GM23338 (cell line): ENCODE results near the gene SPAG7. TPM values are rescaled to one million over a fixed set of nuclear protein-coding genes. Genes with fewer than 3 reads are reported as not detected.

Experiments used
- ATAC-seq: fragments of 200-7000 bp; cut with Tn5 transposase; 3 replicates; pipeline ENCODE4 v1.9.1; 2020
- DNase-seq: peaks from one replicate; pipeline ENCODE4 v3.0.0-alpha.2; 2015; ENCODE audit warnings: low spot score
- H2AFZ ChIP-seq: fragments of 200-600 bp; sonication (generic); 2 replicates; pipeline ENCODE4 v1.8.0; 2016; ENCODE audit warnings: antibody characterized with exemption, mild to moderate bottlenecking, moderate library complexity
- H3F3A ChIP-seq: fragments of 200-600 bp; sonication (generic); replicated peaks from 2 replicates; pipeline ENCODE4 v1.8.0; 2017; ENCODE audit warnings: antibody characterized with exemption, mixed run types, low read depth
- H3K27ac ChIP-seq: fragments of 200-600 bp; sonication (generic); 2 replicates; pipeline ENCODE4 v1.6.1; 2016; ENCODE audit warnings: low read depth
- H3K27me3 ChIP-seq: fragments of 200-600 bp; sonication (generic); 2 replicates; pipeline ENCODE4 v1.8.0; 2016; ENCODE audit warnings: mild to moderate bottlenecking, mixed run types, moderate library complexity; ENCODE audit not compliant: insufficient read depth
- H3K36me3 ChIP-seq: fragments of 200-600 bp; sonication (generic); 2 replicates; pipeline ENCODE4 v1.8.0; 2016; ENCODE audit warnings: mild to moderate bottlenecking; ENCODE audit not compliant: insufficient read depth
- H3K4me1 ChIP-seq: fragments of 200-600 bp; sonication (generic); 2 replicates; pipeline ENCODE4 v1.8.0; 2016; ENCODE audit warnings: mild to moderate bottlenecking, moderate library complexity; ENCODE audit not compliant: insufficient read depth
- H3K4me2 ChIP-seq: fragments of 200-600 bp; sonication (generic); 2 replicates; pipeline ENCODE4 v1.7.1; 2017; ENCODE audit warnings: mixed run types
- H3K4me3 ChIP-seq: fragments of 200-600 bp; sonication (generic); 2 replicates; pipeline ENCODE4 v1.6.1; 2016; ENCODE audit warnings: mixed run types
- H3K79me2 ChIP-seq: fragments of 200-600 bp; sonication (generic); replicated peaks from 2 replicates; pipeline ENCODE4 v1.8.0; 2017; ENCODE audit warnings: mild to moderate bottlenecking; ENCODE audit not compliant: insufficient read depth
- H3K9me2 ChIP-seq: fragments of 200-600 bp; sonication (generic); 2 replicates; pipeline ENCODE4 v1.8.0; 2017; ENCODE audit not compliant: insufficient read depth
- H4K20me1 ChIP-seq: fragments of 200-600 bp; sonication (generic); replicated peaks from 2 replicates; pipeline ENCODE4 v1.8.0; 2017; ENCODE audit warnings: mild to moderate bottlenecking; ENCODE audit not compliant: insufficient read depth
- H3K27ac Mint-ChIP-seq: 2 replicates; pipeline ENCODE4 v1.8.0; 2020; ENCODE audit warnings: inconsistent platforms, mild to moderate bottlenecking, moderate library complexity, mixed read lengths
- H3K27me3 Mint-ChIP-seq: 3 replicates; pipeline ENCODE4 v1.8.0; 2022; ENCODE audit warnings: low read depth, mild to moderate bottlenecking, moderate library complexity, mixed read lengths, inconsistent platforms; ENCODE audit not compliant: insufficient read depth, poor library complexity
- H3K36me3 Mint-ChIP-seq: 3 replicates; pipeline ENCODE4 v1.8.0; 2021; ENCODE audit warnings: low read depth, mild to moderate bottlenecking, inconsistent platforms, moderate library complexity, mixed read lengths
- H3K4me1 Mint-ChIP-seq: 3 replicates; pipeline ENCODE4 v1.8.0; 2020; ENCODE audit warnings: mild to moderate bottlenecking, inconsistent platforms, mixed read lengths
- H3K4me3 Mint-ChIP-seq: 3 replicates; pipeline ENCODE4 v1.8.0; 2021; ENCODE audit warnings: moderate library complexity, mild to moderate bottlenecking, inconsistent platforms, mixed read lengths
- H3K9me3 Mint-ChIP-seq: 3 replicates; pipeline ENCODE4 v1.8.0; 2020; ENCODE audit warnings: moderate library complexity, mild to moderate bottlenecking, inconsistent platforms, mixed read lengths
- CREB1 ChIP-seq: fragments of 250-450 bp; sonication (Bioruptor Pico); IDR thresholded peaks from 2 replicates; pipeline ENCODE4 v1.5.0; 2020; ENCODE audit warnings: low read depth, mild to moderate bottlenecking, moderate library complexity
- CTCF ChIP-seq, 2 experiments: fragments of 200-600 bp in 1 of 2; sonication (generic) in 1 of 2; conservative IDR thresholded peaks; 2 replicates each; pipeline versions ENCODE4 v1.5.1 to v1.6.1; 2016 to 2017; ENCODE audit warnings: antibody characterized with exemption in 2 of 2, low read depth in 2 of 2, mild to moderate bottlenecking in 2 of 2, moderate library complexity in 1 of 2
- ETS1 ChIP-seq: IDR thresholded peaks from 2 replicates; pipeline ENCODE4 v1.6.1; 2016; ENCODE audit warnings: antibody characterized with exemption
- EZH2 ChIP-seq: fragments of 200-600 bp; sonication (generic); IDR thresholded peaks from one replicate; pipeline ENCODE4 v1.8.0; 2017; ENCODE audit warnings: antibody characterized with exemption, mild to moderate bottlenecking, low read depth; ENCODE audit not compliant: unreplicated experiment
- EZH2phosphoT487 ChIP-seq: fragments of 200-600 bp; sonication (generic); IDR thresholded peaks from one replicate; pipeline ENCODE4 v1.8.1; 2018; ENCODE audit warnings: antibody characterized with exemption; ENCODE audit not compliant: unreplicated experiment
- JUNB ChIP-seq: IDR thresholded peaks from one replicate; pipeline ENCODE4 v1.6.1; 2016; ENCODE audit warnings: antibody characterized with exemption; ENCODE audit not compliant: unreplicated experiment
- NANOG ChIP-seq: IDR thresholded peaks from 2 replicates; pipeline ENCODE4 v1.6.1; 2016; ENCODE audit warnings: antibody characterized with exemption, borderline replicate concordance
- POLR2AphosphoS5 ChIP-seq: IDR thresholded peaks from 2 replicates; pipeline ENCODE4 v1.6.1; 2016; ENCODE audit warnings: antibody characterized with exemption, low read depth
- REST ChIP-seq: IDR thresholded peaks from one replicate; pipeline ENCODE4 v1.6.1; 2018; ENCODE audit warnings: antibody characterized with exemption; ENCODE audit not compliant: unreplicated experiment
- STAT1 ChIP-seq: IDR thresholded peaks from one replicate; pipeline ENCODE4 v1.6.1; 2016; ENCODE audit warnings: antibody characterized with exemption; ENCODE audit not compliant: unreplicated experiment
- ZNF114 ChIP-seq: fragments of 250-450 bp; sonication (Bioruptor Pico); IDR thresholded peaks from 2 replicates; pipeline ENCODE4 v1.5.0; 2020; ENCODE audit warnings: mild to moderate bottlenecking, moderate library complexity
- ZNF331 ChIP-seq: fragments of 250-450 bp; sonication (Bioruptor Pico); IDR thresholded peaks from 2 replicates; pipeline ENCODE4 v1.5.0; 2020; ENCODE audit warnings: low read depth, mild to moderate bottlenecking, moderate library complexity
- ZNF462 ChIP-seq: fragments of 250-450 bp; sonication (Bioruptor Pico); IDR thresholded peaks from 2 replicates; pipeline ENCODE4 v1.5.0; 2020; ENCODE audit warnings: mild to moderate bottlenecking, moderate library complexity
- polyA plus RNA-seq: library from polyadenylated mRNA; unstranded; fragments of >200 nt; fragmentation: Nextera tagmentation; extraction: Ambion mirVana; gene quantifications from 2 replicates; pipeline ENCODE4 v1.2.1, GENCODE V29; 2016
- total RNA-seq: library from RNA; depleted of rRNA; stranded (reverse); fragments of >200 nt; shearing (Covaris generic); gene quantifications from 2 replicates; pipeline ENCODE4 v1.2.3, GENCODE V29; 2014

Gene SPAG7
- total and polyA plus RNA-seq, 2 experiments from 2014 or later: 77.9 to 226 TPM

- peaks cover 11% of the 10 kb centered on the region; the same call in 1 of the 2 replicates for H3F3A ChIP-seq
- H3K79me2 ChIP-seq: no peaks in the 10 kb centered on the region
- TF ChIP-seq REST (no peak), JUNB (no peak), ETS1 (peak; percentile 65), STAT1 (no peak), ZNF114 (CRISPR knock-in tag) (no peak), EZH2phosphoT487 (no peak), EZH2 (no peak), ZNF331 (CRISPR knock-in tag) (no peak), POLR2AphosphoS5 (peak; percentile 69), ZNF462 (CRISPR knock-in tag) (no peak), CTCF (conservative IDR thresholded peaks at IDR 0.05; ENCODE audit: low read depth in 2 of 2) (peak; percentile 58 to 75), CREB1 (CRISPR knock-in tag) (peak; percentile 84), NANOG (no peak)
- peak within 1 kb of the TSS; percentile 97 for H2AFZ ChIP-seq
- H4K20me1 ChIP-seq: no peaks in the 10 kb centered on the region
- Mint-ChIP-seq H3K9me3 (no peaks in the 10 kb centered on the region; the same call in 2 of the 3 replicates), H3K4me1 (peaks cover 26% of the 10 kb centered on the region), H3K36me3 (peaks cover 4% of the 10 kb centered on the region; the same call in 1 of the 3 replicates), H3K27ac (no peak within 1 kb of the TSS), H3K4me3 (peak within 1 kb of the TSS; percentile 84), H3K27me3 (peaks cover 34% of the 10 kb centered on the region)
- peaks cover 15% of the 10 kb centered on the region for H3K4me1 ChIP-seq
- no peaks in the 10 kb centered on the region for H3K36me3 ChIP-seq
- H3K9me2 ChIP-seq: no peaks in the 10 kb centered on the region
- H3K4me2 ChIP-seq: peak within 1 kb of the TSS; percentile 97
- peak within 1 kb of the TSS; percentile 87 for H3K4me3 ChIP-seq
- DNase-seq (peak; percentile 91), ATAC-seq (peak; percentile 83)
- 0 out of 2 replicates have a peak, but pooled peaks cover 8% of the 10 kb centered on the region for H3K27me3 ChIP-seq
- 0 out of 2 replicates have a peak within 1 kb of the TSS, but pooled peaks have one; percentile 19 for H3K27ac ChIP-seq
Observed at GRCh38 chr17:4986951-4987766, 19.5 kb upstream of the SPAG7 start, which contains the start of gene CAMTA2. Gene CAMTA2, minus strand, starts transcription at chr17:4987675. Its CDS starts 1,453 bp downstream, at chr17:4986222.
